ENCODE results near the gene ALK. TPM values are rescaled to one million over a fixed set of nuclear protein-coding genes. Genes with fewer than 3 reads are reported as not detected.

The ALK gene
- total and polyA plus RNA-seq, 2 donors (not counting 1 experiment from before 2014, with no cell fraction given), result not detected

GRCh38 chr2:29900971-29901633, 20.3 kb downstream of the ALK start:
- no peaks in the 10 kb centered on the region for H3K36me3 ChIP-seq (replicated peaks in 1 of 2; ENCODE audit: control extremely low read depth in 1 of 2, control insufficient read depth in 1 of 2, extremely low read depth in 1 of 2, insufficient read depth in 2 of 2, low read length in 1 of 2)
- no peak overlapping the region for H3K4me2 ChIP-seq (replicated peaks; ENCODE audit: low read depth, low read length, poor library complexity, severe bottlenecking)
- no peak for TF ChIP-seq EZH2 (IDR thresholded peaks at IDR 0.05; ENCODE audit: borderline replicate concordance, insufficient read depth, low read depth, low read length, poor library complexity, severe bottlenecking)
- TF ChIP-seq, protein P1, sequence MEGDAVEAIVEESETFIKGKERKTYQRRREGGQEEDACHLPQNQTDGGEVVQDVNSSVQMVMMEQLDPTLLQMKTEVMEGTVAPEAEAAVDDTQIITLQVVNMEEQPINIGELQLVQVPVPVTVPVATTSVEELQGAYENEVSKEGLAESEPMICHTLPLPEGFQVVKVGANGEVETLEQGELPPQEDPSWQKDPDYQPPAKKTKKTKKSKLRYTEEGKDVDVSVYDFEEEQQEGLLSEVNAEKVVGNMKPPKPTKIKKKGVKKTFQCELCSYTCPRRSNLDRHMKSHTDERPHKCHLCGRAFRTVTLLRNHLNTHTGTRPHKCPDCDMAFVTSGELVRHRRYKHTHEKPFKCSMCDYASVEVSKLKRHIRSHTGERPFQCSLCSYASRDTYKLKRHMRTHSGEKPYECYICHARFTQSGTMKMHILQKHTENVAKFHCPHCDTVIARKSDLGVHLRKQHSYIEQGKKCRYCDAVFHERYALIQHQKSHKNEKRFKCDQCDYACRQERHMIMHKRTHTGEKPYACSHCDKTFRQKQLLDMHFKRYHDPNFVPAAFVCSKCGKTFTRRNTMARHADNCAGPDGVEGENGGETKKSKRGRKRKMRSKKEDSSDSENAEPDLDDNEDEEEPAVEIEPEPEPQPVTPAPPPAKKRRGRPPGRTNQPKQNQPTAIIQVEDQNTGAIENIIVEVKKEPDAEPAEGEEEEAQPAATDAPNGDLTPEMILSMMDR (IDR thresholded peaks at IDR 0.05), result no peak
- Mint-ChIP-seq H3K4me1 (no peaks in the 10 kb centered on the region), H3K4me3 (no peak overlapping the region), H3K27me3 (peaks cover 42% of the 10 kb centered on the region), H3K9me3 (ENCODE audit: insufficient read depth) (no peaks in the 10 kb centered on the region), H3K27ac (no peak overlapping the region)
- ChIA-PET CTCF (no interaction called here), POLR2A (no interaction called here)
- no peak overlapping the region for H3K9ac ChIP-seq (ENCODE audit: low read length)
- peaks cover 0 to 8% (median 4%) of the 10 kb centered on the region in 4 experiments for H3K27me3 ChIP-seq (replicated peaks in 1 of 4; ENCODE audit: control extremely low read depth in 1 of 4, control insufficient read depth in 3 of 4, insufficient read depth in 4 of 4, low read length in 3 of 4)
- DNase-seq, result no peak
- intact Hi-C loops (cut with micrococcal nuclease), result no loop called here
- H3K9me3 ChIP-seq (ENCODE audit: control extremely low read depth in 1 of 3, control insufficient read depth in 2 of 3, insufficient read depth in 1 of 3, low read length in 2 of 3), result no peaks in the 10 kb centered on the region
- H3K4me3 ChIP-seq (ENCODE audit: control extremely low read depth in 1 of 5, extremely low read depth in 1 of 5, insufficient read depth in 1 of 5, low read depth in 2 of 5, low read length in 4 of 5), result no peak overlapping the region
- H3K79me2 ChIP-seq (ENCODE audit: control insufficient read depth, insufficient read depth, low read length), result no peaks in the 10 kb centered on the region
- H4K20me1 ChIP-seq (ENCODE audit: control insufficient read depth, insufficient read depth, low read length, poor library complexity, severe bottlenecking), result no peaks in the 10 kb centered on the region
- H3K27ac ChIP-seq (ENCODE audit: low read length in 2 of 2), result no peak overlapping the region
- 17% methylated on average over 2 of the region's 3 CpGs for WGBS (ENCODE audit: insufficient coverage)
- H3K4me1 ChIP-seq (ENCODE audit: control insufficient read depth in 2 of 2, insufficient read depth in 2 of 2, low read length in 2 of 2), result no peaks in the 10 kb centered on the region
- no peak for ATAC-seq (ENCODE audit: low read depth)
- no peak overlapping the region for H2AFZ ChIP-seq (ENCODE audit: insufficient read depth, low read depth, low read length, poor library complexity, severe bottlenecking)

- DNase-seq, result no peak
- CTCF ChIA-PET, result no interaction called here
Observed at GRCh38 chr2:29898999-29899398, 22.4 kb downstream of the ALK start.

More at GRCh38 chr2:29898999-29899398, 22.4 kb downstream of the ALK start:
- Histone ChIP-seq H3K9me3 (ENCODE audit: control extremely low read depth in 1 of 3, control insufficient read depth in 2 of 3, insufficient read depth in 1 of 3, low read length in 2 of 3) (no peaks in the 10 kb centered on the region), H2AFZ (ENCODE audit: insufficient read depth, low read depth, low read length, poor library complexity, severe bottlenecking) (no peak overlapping the region), H4K20me1 (ENCODE audit: control insufficient read depth, insufficient read depth, low read length, poor library complexity, severe bottlenecking) (no peaks in the 10 kb centered on the region), H3K36me3 (replicated peaks in 1 of 2; ENCODE audit: control extremely low read depth in 1 of 2, control insufficient read depth in 1 of 2, extremely low read depth in 1 of 2, insufficient read depth in 2 of 2, low read length in 1 of 2) (no peaks in the 10 kb centered on the region), H3K4me2 (replicated peaks; ENCODE audit: low read depth, low read length, poor library complexity, severe bottlenecking) (no peak overlapping the region), H3K4me3 (ENCODE audit: control extremely low read depth in 1 of 5, extremely low read depth in 1 of 5, insufficient read depth in 1 of 5, low read depth in 2 of 5, low read length in 4 of 5) (no peak overlapping the region), H3K27ac (ENCODE audit: low read length in 2 of 2) (no peak overlapping the region), H3K4me1 (ENCODE audit: control insufficient read depth in 2 of 2, insufficient read depth in 2 of 2, low read length in 2 of 2) (no peaks in the 10 kb centered on the region), H3K79me2 (ENCODE audit: control insufficient read depth, insufficient read depth, low read length) (no peaks in the 10 kb centered on the region), H3K9ac (ENCODE audit: low read length) (no peak overlapping the region), H3K27me3 (replicated peaks in 1 of 4; ENCODE audit: control extremely low read depth in 1 of 4, control insufficient read depth in 3 of 4, insufficient read depth in 4 of 4, low read length in 3 of 4) (peaks cover 0 to 7% (median 3%) of the 10 kb centered on the region in 4 experiments)
- TF ChIP-seq, protein P1 (IDR thresholded peaks at IDR 0.05), result no peak
- no peak for TF ChIP-seq EZH2 (IDR thresholded peaks at IDR 0.05; ENCODE audit: borderline replicate concordance, insufficient read depth, low read depth, low read length, poor library complexity, severe bottlenecking)
- no peak overlapping the region for H3K4me3 Mint-ChIP-seq
- H3K4me1 Mint-ChIP-seq, result no peaks in the 10 kb centered on the region
- POLR2A ChIA-PET, result no interaction called here
- intact Hi-C loops (cut with micrococcal nuclease), result no loop called here
- 56% methylated on average over 2 of the region's 5 CpGs for WGBS (ENCODE audit: insufficient coverage)
- H3K27me3 Mint-ChIP-seq, result peaks cover 46% of the 10 kb centered on the region
- ATAC-seq (ENCODE audit: low read depth), result no peak
- no peaks in the 10 kb centered on the region for H3K9me3 Mint-ChIP-seq (ENCODE audit: insufficient read depth)
- no peak overlapping the region for H3K27ac Mint-ChIP-seq
